HG02759 (cell line): ENCODE results near the gene LCK.

Experiments used
- ATAC-seq: cut with Tn5 transposase; IDR thresholded peaks from one replicate; pipeline ENCODE4 v1.9.1; 2021; ENCODE audit warnings: mild to moderate bottlenecking, moderate library complexity; ENCODE audit not compliant: unreplicated experiment

LCK gene

DNA sequence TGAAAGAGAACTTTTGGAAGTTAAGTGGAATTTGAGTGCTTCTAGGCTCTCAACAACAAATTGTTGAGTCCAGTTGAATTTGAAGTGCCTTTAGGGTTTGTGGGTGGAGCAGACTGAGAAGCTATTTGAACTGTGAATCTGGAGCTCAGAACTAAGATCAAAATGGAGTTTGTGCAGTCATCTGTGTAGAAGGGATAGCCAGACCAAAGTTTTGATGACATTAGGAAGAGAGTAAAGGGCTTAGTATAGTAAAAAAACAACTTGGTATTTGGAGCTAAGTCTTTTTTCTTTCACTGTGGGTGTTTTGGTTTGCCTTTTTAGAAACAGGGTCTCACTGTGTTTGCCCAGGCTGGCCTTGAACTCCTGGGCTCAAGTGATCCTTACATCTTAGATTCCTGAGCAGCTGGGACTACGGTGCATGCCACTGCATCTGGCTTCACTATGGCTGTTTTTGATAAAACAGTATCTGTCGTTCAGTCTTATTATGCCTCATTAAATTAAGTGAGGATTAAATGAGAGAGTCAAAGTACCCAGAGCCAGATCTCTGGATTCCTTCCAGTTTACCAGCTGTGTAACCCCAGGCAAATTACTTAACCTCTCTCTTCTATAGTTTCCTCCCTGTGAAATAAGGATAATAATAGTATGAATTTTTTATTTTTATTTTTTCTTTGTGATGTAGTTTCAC, 60.8 kb downstream of the LCK start:
- no peak for ATAC-seq

DNA sequence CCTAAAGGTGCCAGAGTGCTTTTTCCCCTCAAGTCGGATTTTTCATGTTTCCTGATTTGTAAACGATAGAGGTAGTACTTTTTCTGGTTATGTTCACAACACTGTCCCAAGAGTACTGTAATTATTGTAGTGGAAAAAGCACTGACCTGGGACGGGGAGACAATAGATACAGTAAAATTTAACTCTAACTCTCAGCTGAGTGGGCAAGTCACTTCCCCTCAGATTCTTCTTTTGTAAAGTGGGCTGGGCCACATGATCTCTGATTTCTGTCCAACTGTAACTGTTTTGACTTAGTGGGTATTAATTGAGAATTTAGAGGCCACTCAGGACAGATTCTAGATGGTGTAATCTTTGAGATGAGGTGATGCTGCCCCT, 65.8 kb downstream of the LCK start:
- ATAC-seq = peak; percentile 36

DNA sequence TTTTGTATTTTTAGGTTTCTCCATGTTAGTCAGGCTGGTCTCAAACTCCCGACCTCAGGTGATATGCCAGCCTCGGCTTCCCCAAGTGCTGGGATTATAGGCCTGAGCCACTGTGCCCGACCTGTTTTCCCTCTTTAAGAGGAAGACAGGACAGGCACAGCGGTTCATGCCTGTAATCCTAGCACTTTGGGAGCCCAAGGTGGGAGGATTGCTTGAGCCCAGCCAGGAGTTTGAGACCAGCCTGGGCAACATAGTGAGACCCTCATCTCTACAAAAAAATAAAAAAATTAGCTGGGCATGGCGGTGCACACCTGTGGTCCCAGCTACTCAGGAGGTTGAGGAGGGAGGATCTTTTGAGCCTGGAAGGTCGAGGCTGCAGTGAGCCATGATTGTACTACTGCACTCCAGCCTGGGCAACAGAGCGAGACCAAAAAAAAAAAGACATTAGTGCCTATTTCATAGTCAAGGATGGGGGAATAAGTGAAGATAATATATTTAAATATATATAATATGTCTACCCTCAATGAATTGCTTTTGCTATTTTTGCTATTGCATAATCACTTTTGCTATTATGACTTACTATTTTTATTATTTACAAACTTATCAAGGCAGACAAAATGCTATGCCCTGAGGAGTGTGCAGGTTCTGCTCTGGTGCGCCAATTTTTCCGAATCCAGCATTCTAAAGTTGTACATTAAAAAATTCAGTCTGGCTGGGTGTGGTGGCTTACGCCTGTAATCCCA, 67.2 kb downstream of the LCK start:
- no peak for ATAC-seq

DNA sequence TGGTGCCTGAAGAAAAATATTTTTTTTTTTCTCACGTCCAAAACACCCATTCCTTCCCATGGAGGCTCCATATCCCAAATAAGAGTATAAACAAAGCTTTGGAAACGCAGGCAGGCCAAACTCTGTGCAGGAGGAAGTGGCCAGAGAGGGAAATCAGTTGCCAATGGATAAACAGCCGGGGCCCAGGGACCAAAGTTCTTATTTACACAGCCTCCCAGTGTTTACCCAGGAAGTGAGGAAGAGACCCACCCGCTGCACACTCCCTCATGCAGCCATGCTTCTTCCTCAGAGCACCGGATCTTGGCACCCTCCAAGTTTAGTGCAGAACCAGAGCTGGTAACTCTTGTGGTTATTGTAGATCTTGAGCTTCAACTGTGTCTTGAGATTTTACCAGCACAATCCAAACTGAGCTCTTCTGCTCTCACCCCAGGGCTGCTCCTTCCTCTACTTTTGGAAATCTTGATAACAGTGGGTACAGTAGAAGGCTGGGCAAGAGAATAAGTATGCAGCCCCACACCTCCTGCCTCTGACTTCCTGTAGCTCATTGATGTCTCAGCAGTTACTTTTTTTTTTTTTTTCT, 70.7 kb downstream of the LCK start:
- no peak for ATAC-seq

DNA sequence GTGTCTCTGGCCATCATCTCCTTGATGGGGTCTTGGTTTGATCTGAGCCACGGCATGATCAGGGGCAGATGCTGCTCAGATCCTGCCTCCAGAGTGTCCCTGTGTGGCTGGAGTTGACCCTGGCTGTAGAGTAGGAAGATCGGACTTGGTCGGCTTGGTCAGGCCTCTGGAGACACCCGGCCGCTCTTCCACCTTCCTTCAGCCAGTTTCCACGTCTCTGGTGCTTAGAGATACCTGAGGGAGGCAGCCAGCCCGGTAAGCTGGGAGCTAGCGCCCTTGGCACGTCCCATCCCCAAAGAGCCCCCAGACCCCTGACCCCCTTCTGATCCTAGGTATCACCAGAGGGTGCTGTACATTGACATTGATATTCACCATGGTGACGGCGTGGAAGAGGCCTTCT, 76.1 kb downstream of the LCK start:
- no peak for ATAC-seq

DNA sequence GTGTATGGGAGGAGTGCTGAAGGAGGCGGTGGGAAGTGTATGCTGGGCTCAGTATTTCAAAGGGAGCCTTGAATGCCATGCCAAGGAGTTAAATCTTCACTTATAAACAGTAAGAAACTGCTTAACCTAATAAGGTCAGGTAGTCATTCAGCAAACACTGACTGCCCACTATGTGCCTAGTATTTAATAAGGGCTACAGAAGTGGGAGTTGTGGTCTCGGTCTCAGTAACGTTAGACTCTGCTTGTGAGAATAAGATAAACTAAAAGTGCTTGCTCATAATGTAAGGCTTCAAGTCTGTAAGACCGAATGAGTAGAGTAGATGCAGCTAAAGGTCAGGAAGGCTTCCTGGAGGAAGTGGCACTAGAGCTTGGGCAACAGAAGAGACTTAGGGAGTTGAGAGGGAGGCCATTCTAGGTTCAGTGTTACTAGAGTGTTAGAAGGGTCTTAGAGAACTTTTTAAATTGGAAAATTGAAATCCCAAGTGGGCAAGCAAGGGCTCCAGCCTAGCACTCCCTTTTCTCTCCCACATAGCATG, 78.9 kb downstream of the LCK start:
- ATAC-seq = no peak

DNA sequence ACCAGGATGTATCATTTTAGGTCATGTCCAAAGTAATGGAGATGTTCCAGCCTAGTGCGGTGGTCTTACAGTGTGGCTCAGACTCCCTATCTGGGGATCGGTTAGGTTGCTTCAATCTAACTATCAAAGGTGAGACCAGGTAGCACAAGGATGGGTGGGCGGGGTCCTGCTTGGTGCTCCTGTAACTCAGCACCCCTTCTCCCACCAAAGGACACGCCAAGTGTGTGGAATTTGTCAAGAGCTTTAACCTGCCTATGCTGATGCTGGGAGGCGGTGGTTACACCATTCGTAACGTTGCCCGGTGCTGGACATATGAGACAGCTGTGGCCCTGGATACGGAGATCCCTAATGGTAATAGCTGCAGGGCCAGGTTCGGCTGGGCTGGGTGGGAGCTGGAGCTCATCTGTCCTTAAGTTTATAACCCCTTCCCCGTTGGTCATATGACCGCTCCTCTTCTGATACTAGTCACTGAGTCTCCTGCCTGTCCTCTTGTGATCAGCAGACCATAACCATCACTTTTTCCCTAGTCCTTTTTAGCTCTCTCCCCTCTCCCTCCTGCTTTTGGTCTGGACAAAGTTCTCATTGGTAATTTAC, 79.6 kb downstream of the LCK start:
- ATAC-seq = no peak

DNA sequence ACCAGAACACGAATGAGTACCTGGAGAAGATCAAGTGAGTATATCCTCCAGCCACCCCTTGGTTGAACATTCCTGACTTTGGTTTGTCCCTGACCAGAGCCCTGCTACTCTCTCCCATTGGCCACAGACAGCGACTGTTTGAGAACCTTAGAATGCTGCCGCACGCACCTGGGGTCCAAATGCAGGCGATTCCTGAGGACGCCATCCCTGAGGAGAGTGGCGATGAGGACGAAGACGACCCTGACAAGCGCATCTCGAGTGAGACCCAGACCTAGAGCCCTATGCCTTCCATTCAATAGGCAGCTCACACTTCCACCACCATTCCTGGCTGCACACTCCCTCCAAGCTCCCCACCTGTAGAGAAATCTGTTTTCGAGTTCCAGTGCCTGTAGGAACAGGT, 80.5 kb downstream of the LCK start:
- no peak for ATAC-seq

DNA sequence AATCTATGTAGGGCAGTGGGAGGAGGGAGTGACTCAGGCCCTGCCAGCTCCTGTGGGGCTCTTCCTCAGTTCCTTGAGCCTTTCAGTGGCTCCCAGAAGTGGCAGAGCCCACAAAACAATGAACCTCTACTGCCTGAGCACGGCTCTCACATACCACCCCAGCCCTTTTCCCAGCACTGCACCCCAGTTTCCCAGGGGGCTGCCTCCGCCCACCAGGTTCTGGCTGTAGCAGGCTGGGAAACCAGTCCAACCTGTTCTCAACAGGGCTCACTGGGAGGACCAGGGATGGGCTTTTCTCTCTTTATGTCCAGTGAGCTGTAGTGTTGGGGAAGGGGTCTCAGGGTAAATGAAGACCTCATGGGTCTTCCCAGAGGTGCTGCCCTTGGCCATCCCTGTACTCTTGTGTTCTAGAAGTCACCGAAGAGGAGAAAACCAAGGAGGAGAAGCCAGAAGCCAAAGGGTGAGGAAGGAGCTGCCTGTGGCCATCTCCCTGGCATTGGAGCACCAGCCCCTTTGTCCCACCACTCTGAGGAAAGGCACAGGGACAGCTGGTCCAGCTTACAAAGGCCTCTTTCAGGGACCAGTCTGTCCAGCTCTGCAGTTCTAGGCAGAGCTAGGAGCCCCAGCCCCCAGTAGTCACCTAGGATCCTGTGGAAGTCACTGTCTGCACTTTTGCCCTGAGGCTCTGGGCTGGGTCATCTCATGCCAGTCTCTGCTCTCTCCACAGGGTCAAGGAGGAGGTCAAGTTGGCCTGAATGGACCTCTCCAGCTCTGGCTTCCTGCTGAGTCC, 81.4 kb downstream of the LCK start:
- no peak for ATAC-seq

DNA sequence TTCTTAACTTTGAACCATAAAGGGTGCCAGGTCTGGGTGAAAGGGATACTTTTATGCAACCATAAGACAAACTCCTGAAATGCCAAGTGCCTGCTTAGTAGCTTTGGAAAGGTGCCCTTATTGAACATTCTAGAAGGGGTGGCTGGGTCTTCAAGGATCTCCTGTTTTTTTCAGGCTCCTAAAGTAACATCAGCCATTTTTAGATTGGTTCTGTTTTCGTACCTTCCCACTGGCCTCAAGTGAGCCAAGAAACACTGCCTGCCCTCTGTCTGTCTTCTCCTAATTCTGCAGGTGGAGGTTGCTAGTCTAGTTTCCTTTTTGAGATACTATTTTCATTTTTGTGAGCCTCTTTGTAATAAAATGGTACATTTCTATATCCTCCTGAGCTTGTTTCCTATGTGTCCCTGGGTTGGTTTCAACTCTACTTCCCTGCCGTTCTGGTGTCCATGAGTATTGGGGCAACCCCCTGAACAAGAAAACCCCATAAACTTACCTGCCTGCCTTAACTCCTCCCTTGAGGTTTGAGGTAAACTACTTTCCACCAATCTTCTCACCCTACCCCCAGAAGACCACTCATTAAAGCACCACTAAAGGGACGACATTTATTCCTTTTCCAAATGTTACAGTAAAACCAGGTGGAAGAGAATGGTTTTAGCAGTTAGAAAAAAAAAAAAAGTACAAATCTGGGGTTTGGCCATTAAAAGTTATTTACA, 82.3 kb downstream of the LCK start:
- ATAC-seq = no peak

DNA sequence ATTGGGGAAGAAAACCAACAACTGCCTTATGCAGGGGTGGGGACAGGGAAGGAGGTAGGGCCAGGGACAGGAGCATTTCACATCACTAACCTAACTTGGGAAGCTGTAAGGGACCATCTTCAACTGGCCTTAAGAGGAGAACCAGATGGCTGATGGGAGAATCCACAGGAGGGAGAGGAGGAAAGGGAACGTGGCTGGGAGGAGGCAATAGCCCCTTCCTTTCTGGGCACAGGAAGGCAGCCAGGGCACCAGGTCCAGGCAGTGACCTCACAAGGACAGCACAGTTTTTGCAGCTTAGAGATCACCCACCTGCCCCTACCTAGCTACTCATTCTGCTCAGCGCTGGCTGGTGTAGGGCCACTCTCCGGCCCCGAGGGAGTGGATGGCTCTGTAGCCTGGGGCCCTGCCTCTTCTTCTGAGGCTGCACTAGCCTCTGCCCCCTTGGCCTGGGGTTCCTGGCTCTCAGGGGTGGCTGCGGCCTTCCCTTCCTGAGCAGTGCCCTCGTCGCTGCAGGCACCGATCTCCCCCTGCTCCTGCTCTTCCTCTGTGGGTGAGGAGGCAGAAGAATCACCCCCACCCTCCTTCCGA, 83.3 kb downstream of the LCK start:
- ATAC-seq = no peak

DNA sequence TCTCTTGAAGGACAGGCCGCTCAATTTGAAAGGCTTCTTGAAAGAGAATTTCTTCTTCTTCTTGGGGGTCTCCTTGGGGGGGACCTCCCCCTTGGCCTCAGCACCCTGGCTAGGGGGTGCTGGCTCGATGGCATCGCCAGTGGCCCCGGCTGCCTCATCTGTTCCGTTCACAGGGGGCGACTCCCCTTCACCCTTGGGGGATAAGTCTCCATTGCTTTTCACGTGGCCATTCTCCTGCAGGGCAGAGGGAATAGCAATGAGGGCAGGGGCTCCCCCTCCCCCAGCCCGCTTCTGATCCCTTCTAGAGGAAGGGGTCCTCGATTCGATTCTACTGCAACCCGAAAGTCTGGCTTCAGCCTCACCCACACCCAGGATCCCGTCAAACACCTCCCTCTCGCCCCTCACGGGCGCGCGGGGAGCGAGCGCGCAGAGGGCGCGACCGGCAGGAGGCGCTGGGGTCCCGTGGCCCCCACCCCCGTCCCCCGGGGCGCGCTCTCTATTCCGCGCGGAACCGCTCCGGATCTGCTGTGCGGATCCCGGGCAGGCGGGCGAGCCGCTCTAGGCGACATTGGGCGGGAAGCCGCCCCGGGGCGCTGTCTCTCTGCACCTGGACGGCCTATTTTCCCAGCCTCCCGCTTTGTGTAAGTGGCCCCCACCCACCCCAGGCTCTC, 83.9 kb downstream of the LCK start:
- ATAC-seq = peak; percentile 18

DNA sequence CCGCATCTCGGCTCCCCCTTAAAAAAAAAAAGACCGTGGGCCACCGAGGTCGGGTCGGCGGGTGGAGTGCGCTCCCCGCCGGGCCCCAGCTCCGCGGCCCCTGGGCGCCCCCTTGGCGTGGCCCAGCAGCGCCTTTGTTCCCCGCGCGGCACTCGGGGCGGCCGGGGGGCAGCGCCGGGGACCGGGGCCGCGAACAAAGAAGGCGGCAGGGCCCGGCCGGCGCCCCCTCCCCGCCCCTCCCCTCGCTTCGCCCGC, 84.4 kb downstream of the LCK start:
- peak; percentile 2 for ATAC-seq
